Ovary (tissue), 3 donors: ENCODE measurements around the gene NRIP1.

Experiments
- POLR2A ChIP-seq: fragments of 450-650 bp; IDR thresholded peaks from one replicate; pipeline ENCODE4 v1.6.1; 2017; ENCODE audit warnings: antibody characterized with exemption, mild to moderate bottlenecking, moderate library complexity
- TF ChIP-seq, protein P1 (sequence below), 3 donors: fragments of 450-650 bp in 2 of 3; fragments of 200-600 bp in 1 of 3; IDR thresholded peaks; one replicate each; pipeline versions ENCODE4 v1.5.1 to v1.8.0; 2016 to 2022; ENCODE audit warnings: antibody characterized with exemption in 3 of 3, mild to moderate bottlenecking in 1 of 3
- donor health status: DM: no; HTN: no; CAD: no.

DNA sequence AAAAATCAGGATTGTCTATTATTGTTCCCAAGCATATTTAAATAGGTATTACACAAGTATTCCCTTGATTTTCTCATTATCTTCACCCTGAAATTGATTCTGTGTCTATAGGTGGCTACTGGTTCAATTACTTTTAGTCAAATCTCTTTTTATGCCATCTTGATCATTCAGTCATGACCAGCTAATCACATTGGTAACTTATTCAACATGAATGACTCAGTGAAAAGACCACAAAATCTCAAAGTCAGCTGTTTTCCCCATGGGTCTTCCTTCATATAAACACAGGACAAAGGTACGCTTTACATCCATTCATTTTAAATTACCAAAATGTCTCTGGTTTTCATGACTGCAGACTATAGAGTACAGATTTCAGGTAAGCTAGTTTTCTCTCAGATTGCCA is 23.7 kb upstream of the NRIP1 start:
- no peak for TF ChIP-seq POLR2A
- TF ChIP-seq, protein P1, sequence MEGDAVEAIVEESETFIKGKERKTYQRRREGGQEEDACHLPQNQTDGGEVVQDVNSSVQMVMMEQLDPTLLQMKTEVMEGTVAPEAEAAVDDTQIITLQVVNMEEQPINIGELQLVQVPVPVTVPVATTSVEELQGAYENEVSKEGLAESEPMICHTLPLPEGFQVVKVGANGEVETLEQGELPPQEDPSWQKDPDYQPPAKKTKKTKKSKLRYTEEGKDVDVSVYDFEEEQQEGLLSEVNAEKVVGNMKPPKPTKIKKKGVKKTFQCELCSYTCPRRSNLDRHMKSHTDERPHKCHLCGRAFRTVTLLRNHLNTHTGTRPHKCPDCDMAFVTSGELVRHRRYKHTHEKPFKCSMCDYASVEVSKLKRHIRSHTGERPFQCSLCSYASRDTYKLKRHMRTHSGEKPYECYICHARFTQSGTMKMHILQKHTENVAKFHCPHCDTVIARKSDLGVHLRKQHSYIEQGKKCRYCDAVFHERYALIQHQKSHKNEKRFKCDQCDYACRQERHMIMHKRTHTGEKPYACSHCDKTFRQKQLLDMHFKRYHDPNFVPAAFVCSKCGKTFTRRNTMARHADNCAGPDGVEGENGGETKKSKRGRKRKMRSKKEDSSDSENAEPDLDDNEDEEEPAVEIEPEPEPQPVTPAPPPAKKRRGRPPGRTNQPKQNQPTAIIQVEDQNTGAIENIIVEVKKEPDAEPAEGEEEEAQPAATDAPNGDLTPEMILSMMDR (IDR thresholded peaks at IDR 0.05) = no peak
